ENCODE results near the gene LATS1. TPM values are rescaled to one million over a fixed set of nuclear protein-coding genes. Genes with fewer than 3 reads are reported as not detected.

The LATS1 gene
- total RNA-seq, 1 donor from 2014 or later = 6.3 TPM

DNA sequence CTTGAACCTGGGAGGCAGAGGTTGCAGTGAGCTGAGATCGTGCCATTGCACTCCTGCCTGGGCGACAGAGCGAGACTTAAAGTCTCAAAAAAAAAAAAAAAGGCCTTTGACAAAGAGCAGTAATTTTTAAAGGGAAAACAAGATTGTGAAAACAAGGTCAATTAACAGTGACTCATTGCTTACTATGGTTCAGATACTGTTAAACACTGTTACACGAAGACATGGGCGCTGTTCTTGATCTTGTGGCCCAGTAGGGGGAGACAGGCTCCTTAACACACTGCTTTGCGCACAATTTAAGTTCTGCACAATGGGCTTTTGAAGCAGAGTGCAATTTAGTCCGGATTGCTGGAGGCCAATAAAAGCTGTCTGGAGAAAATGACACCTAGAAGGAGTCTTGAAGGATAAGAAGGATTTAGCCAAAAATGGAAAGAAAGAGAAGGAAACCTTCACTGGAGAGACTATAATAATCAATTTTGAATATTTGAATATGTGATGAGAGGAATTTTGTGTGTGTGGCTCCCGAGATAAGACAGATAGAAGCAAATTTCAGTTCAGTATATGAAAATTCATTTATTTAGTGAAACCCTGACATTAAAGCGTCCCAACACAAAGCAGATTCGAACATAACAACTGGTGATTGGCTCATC lies 6.0 kb upstream of the LATS1 start:
- H3K27me3 ChIP-seq (ENCODE audit: control insufficient read depth, insufficient read depth, low read length) = no peaks in the 10 kb centered on the region
- H3K4me3 ChIP-seq (ENCODE audit: low read depth, low read length) = no peak overlapping the region
- no peaks in the 10 kb centered on the region for H3K36me3 ChIP-seq (ENCODE audit: control insufficient read depth, insufficient read depth, low read length)
- FAIRE-seq = no peak
- TF ChIP-seq, protein P1, sequence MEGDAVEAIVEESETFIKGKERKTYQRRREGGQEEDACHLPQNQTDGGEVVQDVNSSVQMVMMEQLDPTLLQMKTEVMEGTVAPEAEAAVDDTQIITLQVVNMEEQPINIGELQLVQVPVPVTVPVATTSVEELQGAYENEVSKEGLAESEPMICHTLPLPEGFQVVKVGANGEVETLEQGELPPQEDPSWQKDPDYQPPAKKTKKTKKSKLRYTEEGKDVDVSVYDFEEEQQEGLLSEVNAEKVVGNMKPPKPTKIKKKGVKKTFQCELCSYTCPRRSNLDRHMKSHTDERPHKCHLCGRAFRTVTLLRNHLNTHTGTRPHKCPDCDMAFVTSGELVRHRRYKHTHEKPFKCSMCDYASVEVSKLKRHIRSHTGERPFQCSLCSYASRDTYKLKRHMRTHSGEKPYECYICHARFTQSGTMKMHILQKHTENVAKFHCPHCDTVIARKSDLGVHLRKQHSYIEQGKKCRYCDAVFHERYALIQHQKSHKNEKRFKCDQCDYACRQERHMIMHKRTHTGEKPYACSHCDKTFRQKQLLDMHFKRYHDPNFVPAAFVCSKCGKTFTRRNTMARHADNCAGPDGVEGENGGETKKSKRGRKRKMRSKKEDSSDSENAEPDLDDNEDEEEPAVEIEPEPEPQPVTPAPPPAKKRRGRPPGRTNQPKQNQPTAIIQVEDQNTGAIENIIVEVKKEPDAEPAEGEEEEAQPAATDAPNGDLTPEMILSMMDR (IDR thresholded peaks at IDR 0.05; ENCODE audit: insufficient read depth, low read length, severe bottlenecking) = peak; percentile 87
- peak; percentile 82 for DNase-seq (ENCODE audit: low read depth)

DNA sequence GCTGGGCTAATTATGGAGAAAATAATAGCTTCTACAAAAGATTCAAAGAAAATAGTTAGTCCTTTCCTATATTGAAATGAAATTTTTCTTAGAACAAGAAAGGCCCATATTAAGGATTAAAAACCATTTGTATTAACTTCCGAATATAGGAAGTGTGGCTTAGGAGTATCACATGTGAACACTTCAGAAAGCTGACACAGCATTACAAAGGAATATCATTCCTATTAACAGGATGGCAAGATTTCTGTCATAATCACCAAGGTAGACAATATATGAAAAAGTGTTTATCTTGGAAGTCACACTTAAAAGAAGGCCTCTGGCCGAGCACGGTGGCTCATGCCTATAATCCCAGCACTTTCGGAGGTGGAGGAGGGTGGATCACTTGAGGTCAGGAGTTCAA lies 5.4 kb upstream of the LATS1 start:
- TF ChIP-seq, protein P1 (IDR thresholded peaks at IDR 0.05; ENCODE audit: insufficient read depth, low read length, severe bottlenecking) = no peak
- DNase-seq (ENCODE audit: low read depth) (no peak), FAIRE-seq (no peak)
- no peaks in the 10 kb centered on the region for H3K27me3 ChIP-seq (ENCODE audit: control insufficient read depth, insufficient read depth, low read length)
- no peaks in the 10 kb centered on the region for H3K36me3 ChIP-seq (ENCODE audit: control insufficient read depth, insufficient read depth, low read length)
- H3K4me3 ChIP-seq (ENCODE audit: low read depth, low read length) = no peak overlapping the region

DNA sequence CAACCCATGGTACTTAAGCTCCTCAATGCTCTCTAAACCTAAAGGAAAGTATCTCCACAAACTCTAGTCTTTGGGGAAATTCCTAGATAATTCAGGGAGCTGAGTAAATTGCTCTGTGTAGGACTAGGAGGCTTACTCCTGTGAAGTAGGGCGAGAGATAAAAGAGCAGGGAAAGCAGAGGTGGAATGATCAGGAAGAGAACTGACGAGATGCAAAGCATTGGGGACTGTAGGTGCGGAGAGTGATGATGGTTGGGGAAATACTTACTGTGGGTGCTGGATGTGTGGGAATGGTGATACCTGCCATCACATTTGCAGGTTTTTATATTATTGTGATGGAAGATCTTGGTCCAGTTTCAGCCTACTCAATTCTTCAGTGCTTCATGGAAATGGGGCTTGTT lies 1.6 kb upstream of the LATS1 start:
- FAIRE-seq (no peak), DNase-seq (ENCODE audit: low read depth) (no peak)
- no peaks in the 10 kb centered on the region for H3K36me3 ChIP-seq (ENCODE audit: control insufficient read depth, insufficient read depth, low read length)
- no peak overlapping the region for H3K4me3 ChIP-seq (ENCODE audit: low read depth, low read length)
- TF ChIP-seq, protein P1 (IDR thresholded peaks at IDR 0.05; ENCODE audit: insufficient read depth, low read length, severe bottlenecking) = no peak
- no peaks in the 10 kb centered on the region for H3K27me3 ChIP-seq (ENCODE audit: control insufficient read depth, insufficient read depth, low read length)

DNA sequence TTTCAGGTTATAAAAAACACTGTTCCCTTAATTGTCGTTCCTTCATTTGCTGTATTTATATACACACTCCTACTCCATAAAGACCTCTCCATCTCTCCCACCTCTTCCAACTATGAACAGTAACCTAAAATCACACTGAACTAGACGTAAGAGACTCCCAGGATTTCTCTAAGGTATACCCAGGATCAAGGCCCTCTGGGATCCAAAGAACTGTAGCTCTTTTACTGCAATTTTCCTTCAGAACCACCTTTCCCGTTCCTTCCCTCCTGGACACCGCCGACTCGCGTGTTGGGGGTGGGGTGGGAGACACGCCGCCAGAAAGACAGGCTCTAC lies 680 bp downstream of the LATS1 start:
- TF ChIP-seq, protein P1 (IDR thresholded peaks at IDR 0.05; ENCODE audit: insufficient read depth, low read length, severe bottlenecking) = no peak
- no peak for FAIRE-seq
- Histone ChIP-seq H3K4me3 (ENCODE audit: low read depth, low read length) (peak overlapping the region; percentile 91), H3K36me3 (ENCODE audit: control insufficient read depth, insufficient read depth, low read length) (no peaks in the 10 kb centered on the region), H3K27me3 (ENCODE audit: control insufficient read depth, insufficient read depth, low read length) (no peaks in the 10 kb centered on the region)
- no peak for DNase-seq (ENCODE audit: low read depth)

DNA sequence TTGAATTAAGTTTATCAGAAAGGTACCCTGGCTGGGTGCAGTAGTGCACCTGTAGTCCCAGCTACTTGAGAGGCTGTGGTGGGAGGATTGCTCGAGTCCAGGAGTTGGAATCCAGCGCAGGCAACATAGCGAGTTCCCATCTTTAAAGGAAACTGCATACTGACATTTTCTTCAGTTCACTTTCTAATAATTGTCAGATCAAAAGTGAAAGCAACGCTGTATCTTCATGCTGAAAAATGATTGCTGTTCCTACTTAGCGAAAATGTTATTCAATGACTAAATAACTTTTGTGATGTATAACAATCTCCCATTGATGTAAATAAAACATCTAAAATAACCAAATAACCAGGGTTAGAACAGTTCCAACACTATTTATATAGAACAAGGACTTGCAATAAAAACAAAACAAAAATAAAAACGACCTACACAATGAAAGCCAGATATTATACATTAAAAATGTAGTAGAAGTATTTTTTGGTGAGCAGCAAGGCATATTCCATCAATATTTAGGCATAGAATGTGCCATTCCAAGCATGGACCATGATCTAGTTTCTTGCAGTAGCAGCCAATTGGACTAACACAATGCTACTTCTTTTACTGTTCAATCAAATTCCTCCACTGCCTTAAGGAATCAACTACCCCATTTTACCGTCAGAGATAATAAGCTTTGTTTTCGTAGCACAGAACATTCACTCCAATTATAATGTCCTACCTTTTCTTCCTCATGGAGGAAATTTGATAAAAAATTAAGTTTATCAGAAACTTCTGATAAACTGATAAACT lies 1.5 kb downstream of the LATS1 start:
- H3K36me3 ChIP-seq (ENCODE audit: control insufficient read depth, insufficient read depth, low read length) = no peaks in the 10 kb centered on the region
- H3K4me3 ChIP-seq (ENCODE audit: low read depth, low read length) = peak overlapping the region; percentile 91
- TF ChIP-seq, protein P1 (IDR thresholded peaks at IDR 0.05; ENCODE audit: insufficient read depth, low read length, severe bottlenecking) = no peak
- H3K27me3 ChIP-seq (ENCODE audit: control insufficient read depth, insufficient read depth, low read length) = no peaks in the 10 kb centered on the region
- FAIRE-seq = no peak
- DNase-seq (ENCODE audit: low read depth) = peak; percentile 22

Measured in bronchial epithelial cell (primary cell).